GM12875 (cell line): Measurements from ENCODE around the gene MAP4K2.

Experiments used
- H3K4me3 ChIP-seq: one replicate; pipeline ENCODE4 v1.5.1; 2011; ENCODE audit warnings: low read depth, low read length, control low read depth
- CTCF ChIP-seq: IDR thresholded peaks from 2 replicates; pipeline ENCODE4 v1.5.1; 2011; ENCODE audit warnings: low read depth, mild to moderate bottlenecking, control low read depth, inconsistent platforms, low read length, moderate library complexity, borderline replicate concordance; ENCODE audit not compliant: insufficient read depth

MAP4K2 gene

GRCh38 chr11:64753380-64754123 lies 49.5 kb downstream of the MAP4K2 start:
- H3K4me3 ChIP-seq: no peak overlapping the region
- TF ChIP-seq CTCF: no peak

GRCh38 chr11:64753019-64753379 lies 50.0 kb downstream of the MAP4K2 start:
- H3K4me3 ChIP-seq: no peak overlapping the region
- no peak for TF ChIP-seq CTCF

- H3K4me3 ChIP-seq: no peak overlapping the region
- TF ChIP-seq CTCF: no peak
Observed at GRCh38 chr11:64752175-64752970, 50.6 kb downstream of the MAP4K2 start.

- H3K4me3 ChIP-seq: no peak overlapping the region
- no peak for TF ChIP-seq CTCF
Observed at GRCh38 chr11:64751580-64751979, 51.4 kb downstream of the MAP4K2 start.

- TF ChIP-seq CTCF: no peak
- H3K4me3 ChIP-seq: no peak overlapping the region
Observed at GRCh38 chr11:64751136-64751535, 51.9 kb downstream of the MAP4K2 start.

GRCh38 chr11:64750361-64751054 lies 52.5 kb downstream of the MAP4K2 start:
- no peak overlapping the region for H3K4me3 ChIP-seq
- TF ChIP-seq CTCF: no peak
